ENCODE data around the gene ITGB1BP1. TPM values are rescaled to one million over a fixed set of nuclear protein-coding genes. Genes with fewer than 3 reads are reported as not detected.

Gene ITGB1BP1
- polyA plus RNA-seq, 1 experiment: 50.7 TPM

GRCh38 chr2:9375857-9376428 is 47.4 kb downstream of the ITGB1BP1 start:
- H3K36me3 ChIP-seq (ENCODE audit: control insufficient read depth, insufficient read depth, low read length): peaks cover 20% of the 10 kb centered on the region
- ChIA-PET CTCF (interaction anchor here (1.0 to 1.6 kb wide), 3 partner anchors 10 to 236 kb away, joined by 3 to 5 read pairs (median 3); no protein-coding TSS in a partner anchor), POLR2A (no interaction called here)
- H3K27me3 ChIP-seq (ENCODE audit: control insufficient read depth, insufficient read depth, low read length): no peaks in the 10 kb centered on the region
- no peak overlapping the region for H3K4me3 ChIP-seq (ENCODE audit: low read depth, low read length)
- no peak for DNase-seq (ENCODE audit: low read depth)
- no peak for TF ChIP-seq CTCF (IDR thresholded peaks at IDR 0.05; ENCODE audit: insufficient read depth, low read depth, low read length)

- CTCF ChIA-PET: interaction anchor here (1.2 to 1.4 kb wide), 2 partner anchors 231 to 233 kb away, joined by 5 to 6 read pairs; no protein-coding TSS in a partner anchor
- peaks cover 20% of the 10 kb centered on the region for H3K36me3 ChIP-seq (ENCODE audit: control insufficient read depth, insufficient read depth, low read length)
Measured at GRCh38 chr2:9374071-9374730, 49.1 kb downstream of the ITGB1BP1 start.

GRCh38 chr2:9373476-9373875 is 49.9 kb downstream of the ITGB1BP1 start:
- no peak overlapping the region for H3K4me3 ChIP-seq (ENCODE audit: low read depth, low read length)
- H3K36me3 ChIP-seq (ENCODE audit: control insufficient read depth, insufficient read depth, low read length): peaks cover 21% of the 10 kb centered on the region
- POLR2A ChIA-PET: no interaction called here
- H3K27me3 ChIP-seq (ENCODE audit: control insufficient read depth, insufficient read depth, low read length): no peaks in the 10 kb centered on the region
- no peak for TF ChIP-seq CTCF (IDR thresholded peaks at IDR 0.05; ENCODE audit: insufficient read depth, low read depth, low read length)
- CTCF ChIA-PET: interaction anchor here (1.2 to 1.4 kb wide), 2 partner anchors 231 to 232 kb away, joined by 5 to 6 read pairs; no protein-coding TSS in a partner anchor
- no peak for DNase-seq (ENCODE audit: low read depth)

More at GRCh38 chr2:9374071-9374730, 49.1 kb downstream of the ITGB1BP1 start:
- TF ChIP-seq CTCF (IDR thresholded peaks at IDR 0.05; ENCODE audit: insufficient read depth, low read depth, low read length): no peak
- Histone ChIP-seq H3K4me3 (ENCODE audit: low read depth, low read length) (no peak overlapping the region), H3K27me3 (ENCODE audit: control insufficient read depth, insufficient read depth, low read length) (no peaks in the 10 kb centered on the region)
- POLR2A ChIA-PET: no interaction called here
- no peak for DNase-seq (ENCODE audit: low read depth)

GRCh38 chr2:9373047-9373446 is 50.3 kb downstream of the ITGB1BP1 start:
- Histone ChIP-seq H3K27me3 (ENCODE audit: control insufficient read depth, insufficient read depth, low read length) (no peaks in the 10 kb centered on the region), H3K4me3 (ENCODE audit: low read depth, low read length) (no peak overlapping the region), H3K36me3 (ENCODE audit: control insufficient read depth, insufficient read depth, low read length) (peaks cover 22% of the 10 kb centered on the region)
- TF ChIP-seq CTCF (IDR thresholded peaks at IDR 0.05; ENCODE audit: insufficient read depth, low read depth, low read length): no peak
- DNase-seq (ENCODE audit: low read depth): no peak
- POLR2A ChIA-PET: no interaction called here
- CTCF ChIA-PET: interaction anchor here (1.2 to 1.4 kb wide), 2 partner anchors 230 to 232 kb away, joined by 5 to 6 read pairs; no protein-coding TSS in a partner anchor

GRCh38 chr2:9370746-9371145 is 52.6 kb downstream of the ITGB1BP1 start:
- Histone ChIP-seq H3K36me3 (ENCODE audit: control insufficient read depth, insufficient read depth, low read length) (peaks cover 26% of the 10 kb centered on the region), H3K27me3 (ENCODE audit: control insufficient read depth, insufficient read depth, low read length) (no peaks in the 10 kb centered on the region), H3K4me3 (ENCODE audit: low read depth, low read length) (no peak overlapping the region)
- TF ChIP-seq CTCF (IDR thresholded peaks at IDR 0.05; ENCODE audit: insufficient read depth, low read depth, low read length): no peak
- CTCF ChIA-PET: interaction anchor here (0.6 to 5.4 kb wide), 18 partner anchors 9 to 232 kb away, joined by 3 to 51 read pairs (median 4); partner anchors contain the start of gene ASAP2
- POLR2A ChIA-PET: interaction anchor here (1.1 kb wide), 1 partner anchor 228 kb away, joined by 7 read pairs; no protein-coding TSS in a partner anchor
- no peak for DNase-seq (ENCODE audit: low read depth)

All from BJ (cell line).